ENCODE results near the gene LRRTM3. TPM values are rescaled to one million over a fixed set of nuclear protein-coding genes. Genes with fewer than 3 reads are reported as not detected.

The LRRTM3 gene
- total RNA-seq, 2 experiments from 2014 or later = not detected

GRCh38 chr10:67076144-67076543 lies 150.3 kb downstream of the LRRTM3 start:
- ChIA-PET POLR2A (no interaction called here), CTCF (no interaction called here)
- Mint-ChIP-seq H3K36me3 (ENCODE audit: low read depth) (no peaks in the 10 kb centered on the region), H3K27me3 (no peaks in the 10 kb centered on the region), H3K4me1 (no peaks in the 10 kb centered on the region), H3K4me3 (no peak overlapping the region), H3K9me3 (no peaks in the 10 kb centered on the region), H3K27ac (no peak overlapping the region)
- no peak for DNase-seq

DNA sequence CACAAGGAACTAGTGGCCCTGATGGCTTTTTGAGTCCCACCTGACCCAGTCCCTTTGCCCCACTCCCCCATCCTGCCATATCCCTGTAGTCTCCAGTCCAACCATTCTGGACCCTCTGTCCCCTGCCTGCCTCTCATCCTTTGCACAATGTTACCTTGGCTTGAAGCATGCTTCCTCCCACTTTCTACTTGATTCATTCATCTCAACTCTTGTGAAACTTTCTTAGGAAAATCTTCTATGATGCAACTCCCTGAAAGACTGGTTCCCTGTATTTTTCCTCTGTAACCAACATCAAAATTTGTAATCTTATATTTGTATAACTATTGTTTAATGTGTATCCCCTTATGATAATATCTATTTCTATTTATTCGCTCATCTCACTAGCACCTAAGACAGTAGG lies 151.5 kb downstream of the LRRTM3 start:
- H3K9me3 Mint-ChIP-seq = no peaks in the 10 kb centered on the region
- POLR2A ChIA-PET = no interaction called here

DNA sequence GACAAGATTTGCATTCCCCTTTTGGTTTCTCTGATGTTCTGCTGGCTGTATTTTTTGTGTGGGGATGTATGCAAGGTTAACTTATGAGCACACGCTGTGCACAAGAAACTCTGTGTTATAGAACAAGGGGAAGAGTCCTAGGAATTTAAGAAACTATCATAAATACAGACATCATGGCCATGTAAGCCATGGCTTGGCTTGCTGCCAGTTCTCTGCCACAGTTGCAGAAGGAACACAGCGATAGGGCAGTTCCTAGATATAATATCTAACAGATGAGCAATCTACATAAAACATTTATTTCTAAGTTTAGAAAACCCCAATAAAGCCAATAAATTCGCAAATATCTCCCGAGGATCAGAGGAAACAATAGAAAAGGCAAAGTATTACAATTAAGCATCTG lies 153.3 kb downstream of the LRRTM3 start:
- ChIA-PET POLR2A (no interaction called here), CTCF (no interaction called here)
- DNase-seq = no peak
- Mint-ChIP-seq H3K27me3 (no peaks in the 10 kb centered on the region), H3K4me3 (no peak overlapping the region), H3K9me3 (no peaks in the 10 kb centered on the region), H3K27ac (no peak overlapping the region), H3K36me3 (ENCODE audit: low read depth) (no peaks in the 10 kb centered on the region), H3K4me1 (no peaks in the 10 kb centered on the region)

More for the DNA sequence above, 151.5 kb downstream of the LRRTM3 start:
- no peak for DNase-seq
- Mint-ChIP-seq H3K27ac (no peak overlapping the region), H3K27me3 (no peaks in the 10 kb centered on the region), H3K4me3 (no peak overlapping the region), H3K36me3 (ENCODE audit: low read depth) (no peaks in the 10 kb centered on the region), H3K4me1 (no peaks in the 10 kb centered on the region)
- CTCF ChIA-PET = no interaction called here

GRCh38 chr10:67086327-67087134 lies 160.7 kb downstream of the LRRTM3 start:
- no peaks in the 10 kb centered on the region for H3K36me3 Mint-ChIP-seq (ENCODE audit: low read depth)
- no peak overlapping the region for H3K27ac Mint-ChIP-seq
- H3K9me3 Mint-ChIP-seq = no peaks in the 10 kb centered on the region
- POLR2A ChIA-PET = no interaction called here
- CTCF ChIA-PET = no interaction called here
- no peak overlapping the region for H3K4me3 Mint-ChIP-seq
- no peak for DNase-seq
- H3K4me1 Mint-ChIP-seq = no peaks in the 10 kb centered on the region
- H3K27me3 Mint-ChIP-seq = no peaks in the 10 kb centered on the region

DNA sequence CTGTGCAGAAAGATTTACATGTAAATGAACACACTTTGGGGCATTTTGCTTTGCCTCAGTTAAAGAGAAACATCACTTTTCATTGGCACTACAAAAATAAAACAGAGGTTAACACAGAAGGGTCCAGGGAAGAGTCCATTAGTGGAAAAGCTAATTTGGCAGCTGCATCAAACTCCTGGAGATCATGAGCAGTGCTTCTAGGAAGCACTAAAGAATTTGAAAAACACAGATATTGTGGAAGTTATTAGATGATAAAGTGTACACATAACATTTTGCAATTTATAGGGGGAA lies 161.2 kb downstream of the LRRTM3 start:
- Mint-ChIP-seq H3K36me3 (ENCODE audit: low read depth) (no peaks in the 10 kb centered on the region), H3K4me1 (no peaks in the 10 kb centered on the region), H3K9me3 (no peaks in the 10 kb centered on the region), H3K27ac (no peak overlapping the region), H3K27me3 (no peaks in the 10 kb centered on the region), H3K4me3 (no peak overlapping the region)
- ChIA-PET POLR2A (no interaction called here), CTCF (no interaction called here)
- no peak for DNase-seq

DNA sequence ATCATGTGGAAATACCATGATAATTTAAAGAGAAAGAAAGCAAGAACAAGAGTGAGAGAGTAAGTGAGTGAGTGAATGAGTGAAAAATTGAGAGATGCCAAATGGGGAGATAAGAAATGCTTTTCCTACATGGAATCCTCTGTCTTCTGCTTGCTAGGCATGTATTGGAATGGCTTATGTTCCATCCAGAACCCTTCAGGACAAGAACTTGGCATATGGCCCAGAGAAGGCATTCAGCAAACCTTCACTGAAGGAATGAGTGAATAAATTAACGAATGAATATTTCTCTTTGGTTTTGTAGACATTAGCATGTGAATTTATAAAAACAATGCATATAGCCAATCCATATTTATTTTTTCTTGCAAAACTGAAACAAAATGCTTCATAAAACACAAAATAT lies 162.2 kb downstream of the LRRTM3 start:
- POLR2A ChIA-PET = no interaction called here
- Mint-ChIP-seq H3K27ac (no peak overlapping the region), H3K27me3 (no peaks in the 10 kb centered on the region), H3K36me3 (ENCODE audit: low read depth) (no peaks in the 10 kb centered on the region), H3K4me3 (no peak overlapping the region), H3K4me1 (no peaks in the 10 kb centered on the region), H3K9me3 (no peaks in the 10 kb centered on the region)
- CTCF ChIA-PET = no interaction called here
- no peak for DNase-seq

GRCh38 chr10:67095531-67095930 lies 169.7 kb downstream of the LRRTM3 start:
- H3K4me3 Mint-ChIP-seq = no peak overlapping the region
- H3K27me3 Mint-ChIP-seq = no peaks in the 10 kb centered on the region
- DNase-seq = no peak
- ChIA-PET POLR2A (no interaction called here), CTCF (no interaction called here)
- H3K27ac Mint-ChIP-seq = no peak overlapping the region
- H3K36me3 Mint-ChIP-seq (ENCODE audit: low read depth) = no peaks in the 10 kb centered on the region
- H3K4me1 Mint-ChIP-seq = no peaks in the 10 kb centered on the region
- no peaks in the 10 kb centered on the region for H3K9me3 Mint-ChIP-seq

DNA sequence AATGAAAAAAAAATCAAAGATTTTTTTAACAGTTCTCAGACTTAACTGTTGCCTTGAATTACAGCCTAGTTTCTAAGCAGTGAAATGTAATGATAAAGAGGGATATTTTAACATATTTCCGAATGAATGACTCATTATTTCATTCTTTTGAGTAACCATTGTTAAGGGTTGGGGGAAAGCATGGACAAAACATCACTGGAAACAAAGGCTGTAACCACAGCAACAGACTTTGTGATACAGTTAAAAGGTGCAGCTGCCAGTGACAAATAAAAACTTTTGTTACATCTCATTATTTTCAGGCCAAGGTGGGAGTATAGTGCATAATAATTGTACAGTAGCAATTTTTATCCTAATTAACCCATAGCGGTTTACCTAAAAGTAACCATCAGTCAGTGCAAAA lies 172.6 kb downstream of the LRRTM3 start:
- H3K4me3 Mint-ChIP-seq = no peak overlapping the region
- H3K27me3 Mint-ChIP-seq = no peaks in the 10 kb centered on the region
- no peak overlapping the region for H3K27ac Mint-ChIP-seq
- POLR2A ChIA-PET = no interaction called here
- H3K9me3 Mint-ChIP-seq = no peaks in the 10 kb centered on the region
- no peaks in the 10 kb centered on the region for H3K36me3 Mint-ChIP-seq (ENCODE audit: low read depth)
- DNase-seq = no peak
- no peaks in the 10 kb centered on the region for H3K4me1 Mint-ChIP-seq
- CTCF ChIA-PET = no interaction called here

- ChIA-PET POLR2A (no interaction called here), CTCF (no interaction called here)
- H3K4me3 Mint-ChIP-seq = no peak overlapping the region
- no peaks in the 10 kb centered on the region for H3K36me3 Mint-ChIP-seq (ENCODE audit: low read depth)
- no peaks in the 10 kb centered on the region for H3K27me3 Mint-ChIP-seq
- no peak overlapping the region for H3K27ac Mint-ChIP-seq
- DNase-seq = no peak
- no peaks in the 10 kb centered on the region for H3K9me3 Mint-ChIP-seq
- no peaks in the 10 kb centered on the region for H3K4me1 Mint-ChIP-seq
Measured at GRCh38 chr10:67100951-67101350, 175.1 kb downstream of the LRRTM3 start.

- Mint-ChIP-seq H3K9me3 (no peaks in the 10 kb centered on the region), H3K4me1 (no peaks in the 10 kb centered on the region), H3K36me3 (ENCODE audit: low read depth) (no peaks in the 10 kb centered on the region), H3K27me3 (no peaks in the 10 kb centered on the region), H3K4me3 (no peak overlapping the region), H3K27ac (no peak overlapping the region)
- POLR2A ChIA-PET = no interaction called here
- DNase-seq = no peak
- CTCF ChIA-PET = no interaction called here
Measured at GRCh38 chr10:67107670-67108069, 181.8 kb downstream of the LRRTM3 start.

- Mint-ChIP-seq H3K4me3 (no peak overlapping the region), H3K9me3 (no peaks in the 10 kb centered on the region), H3K4me1 (no peaks in the 10 kb centered on the region), H3K27ac (no peak overlapping the region), H3K27me3 (no peaks in the 10 kb centered on the region), H3K36me3 (ENCODE audit: low read depth) (no peaks in the 10 kb centered on the region)
- CTCF ChIA-PET = no interaction called here
- POLR2A ChIA-PET = no interaction called here
- DNase-seq = no peak
Measured at GRCh38 chr10:67110286-67110685, 184.4 kb downstream of the LRRTM3 start.

DNA sequence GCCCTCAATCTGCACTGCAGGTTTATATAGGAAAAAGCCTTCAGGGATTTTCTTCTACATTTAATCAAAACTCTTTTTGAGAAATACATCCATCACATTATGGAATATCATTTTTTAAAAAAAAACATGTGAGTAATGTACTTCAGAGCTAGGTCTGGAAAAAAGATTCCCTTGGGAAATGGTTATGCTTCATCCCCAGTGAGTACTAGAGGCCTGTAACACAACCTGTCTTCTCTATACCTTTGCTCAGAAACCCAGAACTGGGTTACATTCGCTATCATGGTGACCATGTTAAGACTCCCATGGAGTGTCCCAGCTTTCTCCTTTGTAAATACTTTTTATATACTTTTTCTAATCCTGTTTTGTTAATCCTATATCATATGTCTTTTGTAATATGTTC lies 186.9 kb downstream of the LRRTM3 start:
- H3K4me1 Mint-ChIP-seq = no peaks in the 10 kb centered on the region
- no peaks in the 10 kb centered on the region for H3K27me3 Mint-ChIP-seq
- no peak for DNase-seq
- no peak overlapping the region for H3K27ac Mint-ChIP-seq
- ChIA-PET POLR2A (no interaction called here), CTCF (no interaction called here)
- H3K36me3 Mint-ChIP-seq (ENCODE audit: low read depth) = no peaks in the 10 kb centered on the region
- H3K9me3 Mint-ChIP-seq = no peaks in the 10 kb centered on the region
- H3K4me3 Mint-ChIP-seq = no peak overlapping the region

DNA sequence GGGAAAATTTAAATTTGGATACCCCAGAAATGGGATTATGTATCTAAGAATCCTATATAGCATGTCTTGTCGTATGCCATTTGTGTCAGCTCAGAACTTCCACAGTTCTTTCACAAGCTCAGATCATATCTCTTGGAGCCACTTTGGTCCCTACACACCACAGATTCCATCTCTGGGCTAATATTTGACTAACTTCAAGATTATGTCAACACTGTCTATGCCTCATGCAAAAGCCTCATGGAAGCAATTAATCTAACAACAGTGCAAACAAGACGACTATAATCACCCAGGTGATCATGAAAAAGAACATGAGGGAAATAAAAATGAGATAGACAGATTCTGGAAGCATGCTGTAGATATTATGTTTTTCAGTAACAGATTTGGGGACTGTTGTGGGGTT lies 189.1 kb downstream of the LRRTM3 start:
- no peaks in the 10 kb centered on the region for H3K27me3 Mint-ChIP-seq
- no peaks in the 10 kb centered on the region for H3K4me1 Mint-ChIP-seq
- no peak overlapping the region for H3K27ac Mint-ChIP-seq
- no peak overlapping the region for H3K4me3 Mint-ChIP-seq
- POLR2A ChIA-PET = no interaction called here
- no peaks in the 10 kb centered on the region for H3K9me3 Mint-ChIP-seq
- CTCF ChIA-PET = no interaction called here
- DNase-seq = no peak
- no peaks in the 10 kb centered on the region for H3K36me3 Mint-ChIP-seq (ENCODE audit: low read depth)

- no peak overlapping the region for H3K4me3 Mint-ChIP-seq
Measured at GRCh38 chr10:67115972-67116371, 190.1 kb downstream of the LRRTM3 start.

More at GRCh38 chr10:67115972-67116371, 190.1 kb downstream of the LRRTM3 start:
- H3K27me3 Mint-ChIP-seq = no peaks in the 10 kb centered on the region
- no peaks in the 10 kb centered on the region for H3K36me3 Mint-ChIP-seq (ENCODE audit: low read depth)
- no peaks in the 10 kb centered on the region for H3K4me1 Mint-ChIP-seq
- no peak for DNase-seq
- CTCF ChIA-PET = no interaction called here
- POLR2A ChIA-PET = no interaction called here
- no peak overlapping the region for H3K27ac Mint-ChIP-seq
- H3K9me3 Mint-ChIP-seq = no peaks in the 10 kb centered on the region

All from activated CD4-positive, alpha-beta T cell treated with anti-CD3 and anti-CD28 coated beads, Interleukin-2, amount 10 ng/mL, durations not matched to agents 7 days and 5 days (primary cell).